Mucosa of descending colon (tissue), 3 donors: ENCODE measurements around the gene TRAIP. TPM values are rescaled to one million over a fixed set of nuclear protein-coding genes. Genes with fewer than 3 reads are reported as not detected.
"Not testable (repeated sequence)": the region's sequence is repeated elsewhere in the genome, so short reads cannot be mapped to it uniquely, and the experiment has no call there.

ENCODE experiments used
- ATAC-seq: fragments of 200-7000 bp; cut with Tn5 transposase; one replicate; pipeline ENCODE4 v1.9.1; 2020; ENCODE audit warnings: mild to moderate bottlenecking, moderate library complexity
- DNase-seq, 3 donors: peaks; one replicate each; pipeline ENCODE4 v3.0.0-alpha.2; 2020
- H3K36me3 ChIP-seq: fragments of 200-600 bp; one replicate; pipeline ENCODE4 v1.8.0; 2021; ENCODE audit warnings: low read depth, mild to moderate bottlenecking
- H3K4me1 ChIP-seq: fragments of 200-600 bp; one replicate; pipeline ENCODE4 v1.8.0; 2021; ENCODE audit warnings: low read depth, mild to moderate bottlenecking
- H3K4me3 ChIP-seq: fragments of 200-600 bp; one replicate; pipeline ENCODE4 v1.8.0; 2021; ENCODE audit warnings: mild to moderate bottlenecking
- H3K9me3 ChIP-seq: fragments of 200-600 bp; one replicate; pipeline ENCODE4 v1.8.0; 2021; ENCODE audit warnings: mild to moderate bottlenecking
- intact Hi-C, 2 donors: fragments of 100-400 bp; cut with DNase I in 1 of 2; cut with micrococcal nuclease in 1 of 2; formaldehyde crosslinking; loops; one replicate each; pipeline versions ENCODE4 v1.11.0 to v1.11.1; 2022; cut with DNase I, micrococcal nuclease
- total RNA-seq, 3 donors: library from RNA; stranded (reverse); fragmentation: NEBNext Ultra II Directional in 2 of 3; extraction: Animal tissue kit (Norgen Biotek cat#: 25700) in 2 of 3; gene quantifications; one replicate each; pipeline versions ENCODE4 v1.2.1 to v1.2.4, GENCODE V29; 2021 to 2023
- TF ChIP-seq, protein P1 (sequence below): fragments of 200-600 bp; IDR thresholded peaks from one replicate; pipeline ENCODE4 v1.8.0; 2022; ENCODE audit warnings: antibody characterized with exemption, mild to moderate bottlenecking
- donor health status: DM: no; HTN: no; CAD: no; lungs with moderate emphysema.
- donor health status: DM: no; HTN: no; CAD: no.
- donor health status: DM: no; HTN: yes; CAD: no.

Gene TRAIP
- total RNA-seq, 3 donors from 2014 or later = 2.6 to 5.4 (median 4.0) TPM

- H3K4me3 ChIP-seq = no peak overlapping the region
- DNase-seq (peak in 1 of 3 donors; percentile 29), ATAC-seq (peak; percentile 12)
- H3K36me3 ChIP-seq = no peaks in the 10 kb centered on the region
- no peaks in the 10 kb centered on the region for H3K4me1 ChIP-seq
- no peaks in the 10 kb centered on the region for H3K9me3 ChIP-seq
- TF ChIP-seq, protein P1, sequence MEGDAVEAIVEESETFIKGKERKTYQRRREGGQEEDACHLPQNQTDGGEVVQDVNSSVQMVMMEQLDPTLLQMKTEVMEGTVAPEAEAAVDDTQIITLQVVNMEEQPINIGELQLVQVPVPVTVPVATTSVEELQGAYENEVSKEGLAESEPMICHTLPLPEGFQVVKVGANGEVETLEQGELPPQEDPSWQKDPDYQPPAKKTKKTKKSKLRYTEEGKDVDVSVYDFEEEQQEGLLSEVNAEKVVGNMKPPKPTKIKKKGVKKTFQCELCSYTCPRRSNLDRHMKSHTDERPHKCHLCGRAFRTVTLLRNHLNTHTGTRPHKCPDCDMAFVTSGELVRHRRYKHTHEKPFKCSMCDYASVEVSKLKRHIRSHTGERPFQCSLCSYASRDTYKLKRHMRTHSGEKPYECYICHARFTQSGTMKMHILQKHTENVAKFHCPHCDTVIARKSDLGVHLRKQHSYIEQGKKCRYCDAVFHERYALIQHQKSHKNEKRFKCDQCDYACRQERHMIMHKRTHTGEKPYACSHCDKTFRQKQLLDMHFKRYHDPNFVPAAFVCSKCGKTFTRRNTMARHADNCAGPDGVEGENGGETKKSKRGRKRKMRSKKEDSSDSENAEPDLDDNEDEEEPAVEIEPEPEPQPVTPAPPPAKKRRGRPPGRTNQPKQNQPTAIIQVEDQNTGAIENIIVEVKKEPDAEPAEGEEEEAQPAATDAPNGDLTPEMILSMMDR = no peak
- intact Hi-C loops = loop anchor here in 1 of 2 donors (5.0 kb wide), 1 partner anchor 39 kb away; the partner anchor contains the start of gene INKA1
Measured at GRCh38 chr3:49841126-49841696, 15.2 kb downstream of the TRAIP start.

DNA sequence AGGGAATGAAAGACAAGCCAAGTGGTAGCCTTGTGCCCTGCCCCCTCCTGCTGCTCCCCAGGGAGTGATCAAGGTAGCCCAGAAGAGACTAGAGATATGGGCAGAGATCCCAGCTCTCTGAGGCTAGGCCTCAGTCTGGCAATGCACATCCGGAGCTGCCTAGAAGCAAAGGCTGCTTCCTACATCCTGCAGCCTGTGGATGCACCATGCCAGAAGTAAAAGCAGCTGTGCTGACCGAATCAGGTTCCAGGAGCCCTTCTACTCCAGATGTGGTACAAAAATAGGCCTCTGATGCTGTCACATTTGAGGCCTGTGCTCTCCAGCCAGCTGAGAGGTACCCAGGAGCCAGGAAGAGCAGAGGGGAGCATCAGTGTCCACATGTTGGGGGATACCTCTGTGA lies 16.0 kb downstream of the TRAIP start:
- DNase-seq = no peak
- intact Hi-C loops = loop anchor here in 1 of 2 donors (5.0 kb wide), 1 partner anchor 38 kb away; the partner anchor contains the start of gene INKA1

GRCh38 chr3:49839193-49839809 lies 17.1 kb downstream of the TRAIP start:
- TF ChIP-seq, protein P1 = peak; percentile 76
- Histone ChIP-seq H3K9me3 (no peaks in the 10 kb centered on the region), H3K4me1 (no peaks in the 10 kb centered on the region), H3K36me3 (no peaks in the 10 kb centered on the region), H3K4me3 (no peak overlapping the region)
- DNase-seq (peak; percentile 73 to 88 (median 84)), ATAC-seq (peak; percentile 93)
- intact Hi-C loops = loop anchor here in 1 of 2 donors (5.0 kb wide), 1 partner anchor 37 kb away; the partner anchor contains the start of gene INKA1

More for the DNA sequence above, 16.0 kb downstream of the TRAIP start:
- no peak for ATAC-seq
- H3K36me3 ChIP-seq = no peaks in the 10 kb centered on the region
- TF ChIP-seq, protein P1 = no peak
- no peaks in the 10 kb centered on the region for H3K9me3 ChIP-seq
- no peak overlapping the region for H3K4me3 ChIP-seq
- no peaks in the 10 kb centered on the region for H3K4me1 ChIP-seq

- DNase-seq (no peak), ATAC-seq (no peak)
- H3K4me3 ChIP-seq = no peak overlapping the region
- H3K4me1 ChIP-seq = no peaks in the 10 kb centered on the region
- TF ChIP-seq, protein P1 = no peak
- H3K9me3 ChIP-seq = no peaks in the 10 kb centered on the region
- H3K36me3 ChIP-seq = no peaks in the 10 kb centered on the region
- intact Hi-C loops = no loop called here
Measured at GRCh38 chr3:49831341-49831740, 25.0 kb downstream of the TRAIP start.

- intact Hi-C loops = no loop called here
- ATAC-seq = no peak
- Histone ChIP-seq H3K4me1 (no peaks in the 10 kb centered on the region), H3K9me3 (no peaks in the 10 kb centered on the region), H3K4me3 (no peak overlapping the region), H3K36me3 (no peaks in the 10 kb centered on the region)
- TF ChIP-seq, protein P1 = no peak
- DNase-seq = no peak
Measured at GRCh38 chr3:49826016-49826415, 30.3 kb downstream of the TRAIP start.

DNA sequence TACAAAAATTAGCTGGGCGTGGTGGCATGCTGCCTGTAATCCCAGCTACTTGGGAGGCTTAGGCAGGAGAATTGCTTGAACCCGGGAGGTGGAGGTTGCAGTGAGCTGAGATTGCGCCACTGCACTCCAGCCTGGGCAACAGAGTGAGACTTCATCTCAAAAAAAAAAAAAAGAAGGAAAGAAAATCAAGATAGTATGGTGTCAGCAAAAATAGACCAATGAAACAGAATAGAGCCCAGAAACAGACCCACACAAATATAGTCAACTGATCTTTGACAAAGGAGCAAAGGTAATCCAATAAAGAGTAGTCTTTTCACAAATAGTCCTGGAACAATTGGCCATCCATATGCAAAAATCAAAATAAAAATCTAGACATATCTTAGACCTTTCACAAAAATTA lies 33.2 kb downstream of the TRAIP start:
- H3K4me1 ChIP-seq, H3K36me3 ChIP-seq, intact Hi-C loops, H3K9me3 ChIP-seq, ATAC-seq, H3K4me3 ChIP-seq, DNase-seq: not testable (repeated sequence)
